Fibroblast of peridontal ligament (primary cell): ENCODE measurements around the gene ALS2CL.
"Not testable (repeated sequence)": the region's sequence is repeated elsewhere in the genome, so short reads cannot be mapped to it uniquely, and the experiment has no call there.

Experiments used
- DNase-seq: peaks from one replicate; pipeline ENCODE4 v3.0.0-alpha.2; 2010; ENCODE audit errors: extremely low read depth

Gene ALS2CL

DNA sequence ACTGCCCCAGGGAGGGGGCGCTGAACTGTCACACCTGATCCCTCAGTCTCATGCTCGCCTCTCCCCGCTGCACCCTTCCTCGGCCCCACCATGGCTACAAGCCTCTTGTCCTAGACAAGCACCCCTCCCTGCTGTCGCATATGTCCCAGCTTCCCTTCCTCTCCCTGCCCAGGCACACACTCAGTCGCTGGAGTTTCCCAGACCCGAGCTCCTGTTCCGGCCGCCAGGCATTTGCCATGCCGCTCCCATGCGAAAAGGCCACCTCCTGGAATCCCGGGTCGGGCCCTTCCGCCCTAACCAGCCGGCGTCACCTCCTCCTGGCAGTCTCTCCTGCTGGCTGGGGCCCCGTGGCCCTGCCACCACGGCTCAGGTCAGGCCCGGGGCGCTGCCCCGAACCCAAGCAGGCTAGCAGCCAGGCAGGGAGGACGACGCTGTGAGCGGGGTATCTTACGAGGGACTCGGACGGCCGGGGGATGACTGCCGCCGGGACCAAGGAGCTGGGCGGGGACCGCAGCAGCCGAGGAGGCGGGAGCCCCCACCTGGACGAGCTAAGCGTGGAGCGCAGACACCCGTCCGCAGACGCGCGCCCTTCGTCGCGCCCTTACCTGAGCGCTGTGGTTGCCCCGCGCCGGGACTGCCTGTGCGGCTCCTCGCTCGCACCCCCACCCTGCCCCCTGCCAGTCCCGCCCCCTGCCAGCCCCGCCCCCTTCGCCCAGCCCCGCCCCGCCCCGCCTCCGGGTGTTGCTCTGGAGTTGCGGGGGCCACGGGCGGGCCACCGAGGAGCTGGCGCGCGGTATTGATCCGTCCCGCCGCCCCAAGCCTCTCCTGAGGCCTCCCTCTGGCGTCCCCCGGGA, at the start of gene ALS2CL:
ALS2CL (minus strand) TSS at position 642 of the 854 bp plus-strand sequence. CDS start 4,239 bp downstream, outside the sequence.
- no peak for DNase-seq

DNA sequence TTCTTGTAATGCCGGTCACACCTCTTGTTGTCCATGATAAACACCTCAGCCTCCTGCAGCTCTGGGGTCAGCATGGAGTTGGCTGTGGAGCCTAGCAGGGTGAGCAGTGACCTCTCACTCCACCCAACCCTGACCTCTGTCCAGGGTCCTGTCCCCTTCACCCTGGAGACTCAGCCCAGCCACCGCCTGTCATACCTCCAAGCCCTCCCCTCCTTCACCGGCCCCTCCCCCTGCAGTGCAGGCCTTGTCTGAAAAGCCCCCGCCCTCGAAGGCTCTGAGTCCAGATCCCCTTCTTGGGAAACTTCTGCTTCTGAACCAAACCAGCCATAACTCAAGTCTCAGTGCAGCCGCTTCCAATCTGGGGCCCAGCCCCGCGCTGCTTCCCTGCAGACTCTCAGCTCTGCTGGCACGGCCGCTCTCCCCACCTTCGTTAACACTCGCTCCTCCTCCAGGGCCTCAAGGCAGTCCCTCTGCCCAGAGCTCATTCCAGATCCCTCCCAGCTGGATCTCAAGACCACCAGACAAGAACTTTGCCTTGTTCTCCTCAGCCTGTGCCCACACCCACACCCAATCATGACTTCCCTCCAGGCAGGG, 49.6 kb upstream of the ALS2CL start:
- DNase-seq: no peak

GRCh38 chr3:46739565-46739964, 46.1 kb upstream of the ALS2CL start:
- DNase-seq: not testable (repeated sequence)

DNA sequence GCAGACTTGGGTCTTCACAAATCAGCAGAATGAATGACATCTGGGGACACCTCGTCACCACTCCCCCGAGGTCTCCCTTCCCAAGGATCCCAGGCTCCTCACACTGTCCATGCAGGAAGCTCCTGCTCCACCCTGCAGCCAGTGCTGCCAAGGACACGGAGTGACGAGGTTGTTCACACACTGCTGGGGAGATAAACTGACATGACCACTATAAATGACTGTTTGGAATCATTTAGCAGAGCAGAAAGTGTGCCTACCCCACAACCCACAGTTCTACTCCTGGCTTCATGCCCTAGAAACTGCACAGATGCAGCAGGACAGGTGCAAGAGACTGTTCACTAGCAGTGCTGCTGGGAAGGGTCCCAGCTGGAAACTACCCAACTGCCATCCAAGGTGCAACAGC, 43.9 kb upstream of the ALS2CL start:
- no peak for DNase-seq

DNA sequence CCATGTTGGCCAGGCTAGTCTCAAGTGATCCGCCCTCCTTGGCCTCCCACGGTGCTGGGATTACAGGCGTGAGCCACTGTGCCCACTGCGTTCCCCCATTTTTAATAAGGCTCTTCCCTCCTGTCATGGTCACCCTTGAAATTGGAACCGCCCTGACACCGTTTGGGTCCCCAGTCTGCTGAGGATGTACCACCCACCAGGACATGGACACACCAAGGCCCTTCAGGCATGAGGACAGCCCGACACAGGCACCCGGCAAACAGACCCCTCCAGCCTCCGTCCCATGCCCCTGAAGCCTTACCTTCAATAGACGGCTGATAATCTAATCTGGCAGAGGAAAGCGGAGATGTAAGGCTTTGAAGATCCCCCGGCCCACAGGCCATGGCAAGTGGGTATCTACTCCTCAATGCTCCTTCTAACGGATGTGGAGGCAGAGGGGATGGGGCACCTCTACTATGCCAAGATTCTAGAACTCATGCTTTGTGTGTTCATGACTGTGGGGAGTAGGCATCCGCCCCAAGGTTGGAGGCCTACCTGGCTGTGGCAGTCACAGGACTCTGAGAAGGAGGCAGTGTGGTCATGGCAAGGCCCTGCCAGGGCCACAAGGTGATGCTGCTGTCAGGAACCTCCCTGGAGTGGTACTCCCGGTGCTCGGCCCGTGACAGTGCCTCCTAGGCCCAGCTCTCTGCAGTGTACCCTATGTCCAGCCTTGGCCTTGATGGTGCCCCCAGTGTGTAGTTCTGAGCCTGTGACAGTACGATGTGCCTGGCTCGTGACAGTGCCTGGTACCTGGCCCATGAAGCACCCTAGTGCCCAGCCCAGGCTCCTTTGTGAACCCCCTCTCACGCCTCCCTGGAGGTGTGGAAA, 42.8 kb upstream of the ALS2CL start:
- DNase-seq: no peak

GRCh38 chr3:46734773-46735172, 41.3 kb upstream of the ALS2CL start:
- DNase-seq: no peak

DNA sequence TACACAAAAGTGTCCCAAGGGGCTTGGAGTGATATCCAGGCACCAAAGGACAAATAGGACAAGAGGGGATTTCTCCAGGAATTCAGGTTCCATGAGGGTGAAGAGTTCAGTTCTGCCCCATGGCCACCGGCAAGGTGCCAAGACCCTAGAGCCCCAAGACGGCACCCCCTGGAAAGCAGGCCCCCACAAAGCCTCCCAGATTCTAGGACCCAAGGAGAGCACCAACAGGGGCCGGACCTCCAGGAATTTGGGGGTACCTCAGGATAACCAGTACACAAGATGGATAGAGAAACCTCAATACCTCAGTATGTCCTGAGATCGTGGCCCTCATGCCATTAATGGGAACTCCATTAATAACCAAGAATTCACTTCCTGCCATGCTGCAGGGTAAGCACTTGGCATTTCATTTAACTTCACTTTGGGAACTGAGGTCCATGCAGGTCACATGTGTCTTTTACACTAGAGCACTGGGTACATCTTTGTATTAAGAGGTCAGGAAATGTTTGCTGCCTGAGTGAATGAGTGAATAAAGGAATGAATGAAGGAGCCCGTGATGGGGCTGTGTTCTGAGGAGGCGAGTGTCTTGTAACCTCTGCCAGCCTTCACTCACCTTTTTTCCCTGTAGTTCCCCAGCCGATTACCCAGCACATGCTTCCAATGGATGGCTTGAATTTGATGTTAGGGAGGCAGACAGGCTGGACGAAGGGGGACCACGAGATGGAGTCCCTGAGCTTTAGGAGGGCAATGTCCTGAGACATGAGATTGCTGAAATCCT, 39.7 kb upstream of the ALS2CL start:
- peak; percentile 39 for DNase-seq

GRCh38 chr3:46731795-46732194, 38.3 kb upstream of the ALS2CL start:
- no peak for DNase-seq

DNA sequence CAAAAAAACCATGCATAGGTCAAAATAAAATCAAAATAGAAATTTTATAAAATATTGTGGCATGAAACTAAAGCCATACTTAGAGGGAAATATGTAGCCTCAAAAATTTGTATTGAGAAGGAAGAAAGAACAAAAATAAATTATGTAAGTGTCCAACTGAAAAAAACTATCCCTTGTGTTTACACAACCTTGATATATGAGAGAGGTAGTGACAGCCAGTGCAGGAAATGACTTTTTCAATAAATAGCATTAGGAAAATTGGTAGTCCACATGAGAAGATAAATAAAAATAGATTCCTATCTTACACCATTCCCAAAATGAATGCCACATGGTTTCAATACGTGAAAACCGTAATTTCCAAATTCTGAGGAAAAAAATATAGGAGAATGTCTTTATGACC, 37.3 kb upstream of the ALS2CL start:
- DNase-seq: no peak

DNA sequence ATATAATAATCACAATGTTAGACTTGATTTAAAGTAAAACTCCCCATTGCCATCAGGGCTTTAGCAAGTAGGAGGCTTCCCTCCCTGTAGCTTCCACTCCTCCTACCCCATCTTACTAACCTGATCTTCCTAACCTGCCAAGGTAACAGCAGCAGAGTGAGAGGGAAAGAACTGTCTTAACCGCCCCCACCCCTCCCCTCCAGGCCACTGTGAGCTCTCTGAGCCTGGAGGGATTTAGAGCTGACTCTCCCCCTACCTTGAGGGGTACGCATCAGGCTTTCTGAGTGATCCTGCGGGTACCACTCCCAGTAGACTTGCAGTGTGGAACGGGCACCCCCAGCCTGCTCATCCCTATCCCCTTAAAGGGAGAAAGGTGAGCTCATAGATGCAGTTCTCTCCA, 35.6 kb upstream of the ALS2CL start:
- no peak for DNase-seq

- DNase-seq: peak; percentile 6
These were observed 32.3 kb upstream of the ALS2CL start for GRCh38 chr3:46725621-46726314.

DNA sequence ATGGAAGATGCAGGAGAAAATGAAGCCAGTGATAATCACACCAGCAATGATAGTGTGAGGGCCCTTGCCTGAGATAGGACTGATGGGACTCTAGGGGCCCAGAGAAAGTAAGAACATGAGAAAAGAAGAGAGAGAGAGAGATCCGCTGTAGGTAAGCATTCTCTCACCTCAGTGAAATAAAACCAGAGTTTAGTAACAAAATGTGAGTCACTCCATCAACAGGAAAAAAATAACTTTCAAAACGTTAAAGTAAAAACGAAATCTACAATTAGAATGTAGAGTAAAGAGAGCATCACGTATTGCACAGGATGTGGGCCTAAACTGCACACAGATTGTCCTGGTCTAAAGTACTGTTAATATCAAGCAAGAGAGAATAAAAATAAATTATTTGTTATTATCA, 30.9 kb upstream of the ALS2CL start:
- no peak for DNase-seq

DNA sequence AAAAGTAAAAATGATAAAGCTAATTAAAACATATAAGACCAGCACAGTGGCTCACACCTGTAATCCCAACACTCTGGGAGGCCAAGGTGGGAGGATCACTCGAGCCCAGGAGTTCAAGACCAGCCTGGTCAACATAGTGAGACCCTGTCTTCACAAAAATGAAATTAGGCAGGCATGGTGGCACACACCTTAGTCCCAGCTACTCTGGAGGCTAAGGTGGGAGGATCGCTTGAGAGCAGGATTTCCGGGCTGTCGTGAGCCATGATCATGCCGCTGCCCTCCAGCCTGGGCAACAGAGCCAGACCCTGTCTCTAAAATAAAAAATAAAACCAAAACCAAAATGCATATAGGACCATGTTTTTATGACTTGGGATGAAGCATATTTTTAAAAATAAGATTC, 29.0 kb upstream of the ALS2CL start:
- no peak for DNase-seq

- no peak for DNase-seq
These were observed 27.5 kb upstream of the ALS2CL start for GRCh38 chr3:46721009-46721408.

- DNase-seq: no peak
These were observed 26.3 kb upstream of the ALS2CL start for GRCh38 chr3:46719735-46720271.

- DNase-seq: no peak
These were observed 25.6 kb upstream of the ALS2CL start for GRCh38 chr3:46719044-46719565.

GRCh38 chr3:46717447-46718231, 24.2 kb upstream of the ALS2CL start, which contains the start of gene PRSS50:
Gene PRSS50, minus strand, starts transcription at chr3:46717869. Its CDS starts 45 bp downstream, at chr3:46717824.
- DNase-seq: no peak

DNA sequence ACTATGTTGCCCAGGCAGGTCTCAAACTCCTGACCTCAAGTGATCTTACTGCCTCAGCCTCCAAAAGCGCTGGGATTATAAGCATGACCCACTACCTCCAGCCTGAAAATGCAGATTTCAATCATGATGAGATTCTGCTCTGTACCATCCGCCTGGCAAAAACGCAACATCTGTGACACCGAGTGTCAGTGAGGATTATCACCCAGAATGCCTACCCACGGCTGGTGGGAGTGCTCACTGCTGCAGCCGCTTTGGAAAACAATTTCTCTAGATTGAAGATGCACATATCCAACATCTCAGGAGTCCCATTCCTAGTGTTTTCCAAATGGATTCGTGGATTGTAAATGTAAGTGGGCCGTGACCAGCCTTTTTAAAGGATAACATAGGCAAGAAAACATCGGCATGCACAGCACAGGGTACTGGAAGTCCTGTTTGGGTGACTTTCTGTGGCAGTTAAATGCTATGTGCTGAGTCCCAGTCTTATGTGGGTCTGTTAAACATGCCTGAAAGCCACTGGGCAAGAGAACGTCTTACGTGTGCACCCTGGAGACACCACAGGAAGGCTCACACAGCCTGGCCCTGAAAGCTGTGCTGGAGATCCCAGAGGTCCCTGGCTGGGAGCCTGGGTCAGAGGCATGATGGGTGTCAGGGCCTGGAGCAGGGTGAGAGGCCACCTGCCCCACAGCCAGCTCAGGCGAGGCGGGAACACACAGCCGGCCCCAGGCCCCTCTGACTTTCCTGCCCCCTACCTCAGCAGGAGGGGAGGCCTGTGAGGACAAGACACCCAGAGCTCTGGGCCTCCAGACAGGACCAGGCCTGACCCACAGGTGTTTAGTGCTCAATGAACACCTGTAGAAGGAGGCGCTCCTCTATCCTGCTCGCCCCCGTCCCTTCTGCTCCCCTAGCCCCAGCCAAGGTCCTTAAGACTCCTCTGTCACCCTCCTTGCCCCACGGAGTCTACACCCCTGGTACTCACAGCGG, 23.3 kb upstream of the ALS2CL start:
- no peak for DNase-seq
